ENCODE data around the gene TIMELESS. TPM values are rescaled to one million over a fixed set of nuclear protein-coding genes. Genes with fewer than 3 reads are reported as not detected.

The TIMELESS gene
- total RNA-seq, 1 experiment from 2014 or later, result 26.5 TPM

DNA sequence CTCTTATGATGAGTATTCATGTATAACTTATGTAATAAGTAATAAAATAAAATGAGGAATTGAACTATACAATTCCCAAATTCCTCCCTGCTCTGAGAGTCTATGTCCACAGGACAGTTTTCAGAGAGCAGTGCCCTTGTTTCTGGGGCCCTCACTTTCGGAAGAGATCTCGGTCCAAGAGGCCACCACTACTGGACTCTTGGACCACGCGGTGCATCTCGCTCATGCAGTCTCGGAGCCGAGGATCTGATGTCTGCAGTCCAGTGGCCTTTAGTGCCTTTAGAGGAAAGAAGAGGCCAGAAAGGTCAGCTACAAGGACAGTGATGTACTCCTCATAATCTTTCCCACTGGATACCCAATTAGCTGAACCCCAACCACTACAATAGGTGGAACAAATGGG lies 30.4 kb upstream of the TIMELESS start:
- ChIA-PET CTCF (no interaction called here), POLR2A (ENCODE audit: unreplicated experiment) (no interaction called here)

DNA sequence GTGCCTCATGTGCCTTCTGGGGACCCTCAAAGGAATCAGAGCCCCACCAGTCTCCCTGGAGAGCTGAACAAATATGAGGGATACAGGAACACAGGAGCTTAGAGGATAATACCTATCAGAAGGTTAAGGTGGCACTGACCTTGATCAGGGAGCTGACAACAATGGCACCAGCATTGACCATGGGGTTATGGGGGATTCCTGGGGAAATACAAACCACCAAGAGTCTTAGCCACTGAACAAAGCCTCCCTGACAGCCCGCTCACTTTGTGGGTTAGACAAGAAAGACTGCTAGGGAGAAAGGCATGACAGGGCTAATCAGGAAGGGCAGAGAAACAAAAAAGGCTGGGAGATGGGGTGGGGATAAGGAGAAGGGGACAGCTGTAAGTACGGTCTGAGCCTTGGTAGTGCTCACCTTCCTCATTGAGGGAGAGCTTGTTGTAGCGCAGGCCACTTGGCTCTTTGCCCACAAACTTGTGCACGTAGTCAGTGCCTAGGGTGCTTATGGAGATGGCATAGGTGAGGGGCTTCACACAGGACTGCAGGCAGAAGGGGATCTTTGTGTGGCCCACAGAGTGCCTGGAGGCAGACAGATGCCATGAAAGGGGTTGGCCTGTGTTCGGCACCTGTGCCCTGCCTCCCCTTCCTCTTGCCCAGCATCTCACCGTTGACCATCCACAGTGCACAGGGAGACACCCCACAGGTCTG lies 28.4 kb upstream of the TIMELESS start:
- ChIA-PET CTCF (no interaction called here), POLR2A (ENCODE audit: unreplicated experiment) (no interaction called here)
- no peaks in the 10 kb centered on the region for H4K20me1 ChIP-seq (ENCODE audit: low read length)

More for the DNA sequence above, 30.4 kb upstream of the TIMELESS start:
- intact Hi-C loops (cut with micrococcal nuclease), result no loop called here
- no peak for ATAC-seq
- Histone ChIP-seq H3K79me2 (ENCODE audit: low read length) (no peaks in the 10 kb centered on the region), H3K9me3 (ENCODE audit: low read length) (no peaks in the 10 kb centered on the region), H3K4me1 (ENCODE audit: insufficient read depth, low read length) (no peaks in the 10 kb centered on the region), H3K27me3 (ENCODE audit: low read length) (no peaks in the 10 kb centered on the region), H3F3A (ENCODE audit: low read length, unreplicated experiment) (no peaks in the 10 kb centered on the region), H3K4me3 (ENCODE audit: low read length) (no peak overlapping the region), H2AFZ (ENCODE audit: low read length) (no peak overlapping the region), H3K9ac (ENCODE audit: low read length) (no peak overlapping the region), H3K36me3 (ENCODE audit: low read depth, low read length) (no peaks in the 10 kb centered on the region), H4K20me1 (ENCODE audit: low read length) (no peaks in the 10 kb centered on the region), H3K27ac (ENCODE audit: low read length) (no peak overlapping the region), H3K4me2 (ENCODE audit: low read length) (no peak overlapping the region), H3K9me2 (replicated peaks; ENCODE audit: low read length) (no peaks in the 10 kb centered on the region)
- BruUV-seq (replicated peaks), result no TSS peak
- DNase-seq, result no peak
- TF ChIP-seq, protein P1, sequence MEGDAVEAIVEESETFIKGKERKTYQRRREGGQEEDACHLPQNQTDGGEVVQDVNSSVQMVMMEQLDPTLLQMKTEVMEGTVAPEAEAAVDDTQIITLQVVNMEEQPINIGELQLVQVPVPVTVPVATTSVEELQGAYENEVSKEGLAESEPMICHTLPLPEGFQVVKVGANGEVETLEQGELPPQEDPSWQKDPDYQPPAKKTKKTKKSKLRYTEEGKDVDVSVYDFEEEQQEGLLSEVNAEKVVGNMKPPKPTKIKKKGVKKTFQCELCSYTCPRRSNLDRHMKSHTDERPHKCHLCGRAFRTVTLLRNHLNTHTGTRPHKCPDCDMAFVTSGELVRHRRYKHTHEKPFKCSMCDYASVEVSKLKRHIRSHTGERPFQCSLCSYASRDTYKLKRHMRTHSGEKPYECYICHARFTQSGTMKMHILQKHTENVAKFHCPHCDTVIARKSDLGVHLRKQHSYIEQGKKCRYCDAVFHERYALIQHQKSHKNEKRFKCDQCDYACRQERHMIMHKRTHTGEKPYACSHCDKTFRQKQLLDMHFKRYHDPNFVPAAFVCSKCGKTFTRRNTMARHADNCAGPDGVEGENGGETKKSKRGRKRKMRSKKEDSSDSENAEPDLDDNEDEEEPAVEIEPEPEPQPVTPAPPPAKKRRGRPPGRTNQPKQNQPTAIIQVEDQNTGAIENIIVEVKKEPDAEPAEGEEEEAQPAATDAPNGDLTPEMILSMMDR (conservative IDR thresholded peaks at IDR 0.05; ENCODE audit: low read depth, low read length), result no peak
- TF ChIP-seq EZH2 (IDR thresholded peaks at IDR 0.05; ENCODE audit: low read length, unreplicated experiment), result no peak
- no peak for TF ChIP-seq EZH2phosphoT487 (IDR thresholded peaks at IDR 0.05; ENCODE audit: borderline replicate concordance, low read length)

More for the DNA sequence above, 28.4 kb upstream of the TIMELESS start:
- no peak overlapping the region for H3K9ac ChIP-seq (ENCODE audit: low read length)
- no peaks in the 10 kb centered on the region for H3K36me3 ChIP-seq (ENCODE audit: low read depth, low read length)
- no TSS peak for BruUV-seq (replicated peaks)
- intact Hi-C loops (cut with micrococcal nuclease), result no loop called here
- H3K9me2 ChIP-seq (replicated peaks; ENCODE audit: low read length), result no peaks in the 10 kb centered on the region
- H3F3A ChIP-seq (ENCODE audit: low read length, unreplicated experiment), result no peaks in the 10 kb centered on the region
- H3K4me2 ChIP-seq (ENCODE audit: low read length), result no peak overlapping the region
- H3K27ac ChIP-seq (ENCODE audit: low read length), result no peak overlapping the region
- no peaks in the 10 kb centered on the region for H3K79me2 ChIP-seq (ENCODE audit: low read length)
- no peaks in the 10 kb centered on the region for H3K27me3 ChIP-seq (ENCODE audit: low read length)
- no peaks in the 10 kb centered on the region for H3K4me1 ChIP-seq (ENCODE audit: insufficient read depth, low read length)
- no peaks in the 10 kb centered on the region for H3K9me3 ChIP-seq (ENCODE audit: low read length)
- TF ChIP-seq EZH2phosphoT487 (IDR thresholded peaks at IDR 0.05; ENCODE audit: borderline replicate concordance, low read length), result no peak
- TF ChIP-seq, protein P1 (conservative IDR thresholded peaks at IDR 0.05; ENCODE audit: low read depth, low read length), result no peak
- no peak for TF ChIP-seq EZH2 (IDR thresholded peaks at IDR 0.05; ENCODE audit: low read length, unreplicated experiment)
- no peak for ATAC-seq
- H3K4me3 ChIP-seq (ENCODE audit: low read length), result no peak overlapping the region
- H2AFZ ChIP-seq (ENCODE audit: low read length), result no peak overlapping the region
- no peak for DNase-seq
